GM18519 (cell line): ENCODE measurements around the gene USP17L12.
"Not testable (repeated sequence)": the region's sequence is repeated elsewhere in the genome, so short reads cannot be mapped to it uniquely, and the experiment has no call there.

Source experiments
- ATAC-seq: cut with Tn5 transposase; IDR thresholded peaks from one replicate; pipeline ENCODE4 v1.9.1; 2021; ENCODE audit warnings: mild to moderate bottlenecking, moderate library complexity; ENCODE audit not compliant: unreplicated experiment, low FRiP score

USP17L12 gene

GRCh38 chr4:9219852-9220251 lies at the start of gene USP17L12:
USP17L12 (plus strand) TSS chr4:9220152; CDS start chr4:9220152, 0 bp downstream.
- not testable (repeated sequence) for ATAC-seq

DNA sequence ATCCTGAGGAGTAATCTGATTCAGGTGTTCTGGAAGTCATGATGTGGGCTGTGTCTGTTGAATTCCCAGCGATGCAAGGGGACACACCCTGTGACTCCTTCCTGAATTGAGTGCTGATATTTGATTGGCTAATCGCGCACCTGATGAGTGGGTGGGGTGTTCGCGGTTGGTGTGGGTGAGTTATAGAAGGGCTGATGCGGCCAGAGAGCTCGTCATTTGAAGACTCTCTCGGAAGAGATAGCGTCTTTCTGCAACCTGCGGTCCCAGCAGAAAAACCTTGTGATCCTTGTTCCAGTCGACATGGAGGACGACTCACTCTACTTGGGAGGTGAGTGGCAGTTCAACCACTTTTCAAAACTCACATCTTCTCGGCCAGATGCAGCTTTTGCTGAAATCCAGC lies 9.6 kb upstream of the USP17L12 start, which contains the start of gene USP17L10:
Gene USP17L10 (plus strand): TSS at position 301 of the 400 bp plus-strand sequence. CDS start 0 bp downstream, at position 301.
- not testable (repeated sequence) for ATAC-seq

DNA sequence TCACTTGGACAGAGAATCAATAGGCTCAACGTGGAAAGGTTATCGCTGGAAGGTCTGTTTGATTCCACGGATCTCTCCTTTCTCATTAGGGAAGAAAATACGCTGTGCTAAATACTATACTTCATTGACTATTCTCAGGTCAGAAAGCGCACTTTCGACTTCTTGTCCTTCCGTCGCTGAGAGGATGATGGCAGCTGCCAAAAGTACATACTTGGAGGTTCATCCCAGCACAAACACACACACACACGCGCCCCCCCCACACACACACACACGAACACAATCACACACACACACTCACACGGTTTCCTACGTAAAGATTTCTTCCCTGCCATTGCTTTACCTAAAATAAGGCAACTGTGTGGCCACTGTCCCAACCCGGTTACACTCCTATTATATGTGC lies 5.3 kb upstream of the USP17L12 start:
- ATAC-seq = not testable (repeated sequence)

DNA sequence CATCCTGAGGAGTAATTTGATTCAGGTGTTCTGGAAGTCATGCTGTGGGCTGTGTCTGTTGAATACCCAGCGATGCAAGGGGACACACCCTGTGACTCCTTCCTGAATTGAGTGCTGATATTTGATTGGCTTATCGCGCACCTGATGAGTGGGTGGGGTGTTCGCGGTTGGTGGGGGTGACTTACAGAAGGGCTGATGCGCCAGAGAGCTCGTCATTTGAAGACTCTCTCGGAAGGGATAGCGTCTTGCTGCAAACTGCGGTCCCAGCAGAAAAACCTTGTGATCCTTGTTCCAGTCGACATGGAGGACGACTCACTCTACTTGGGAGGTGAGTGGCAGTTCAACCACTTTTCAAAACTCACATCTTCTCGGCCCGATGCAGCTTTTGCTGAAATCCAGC lies 4.8 kb upstream of the USP17L12 start, which contains the start of gene USP17L11:
Gene USP17L11 (plus strand): TSS at position 301 of the 400 bp plus-strand sequence. CDS start 0 bp downstream, at position 301.
- ATAC-seq = not testable (repeated sequence)

DNA sequence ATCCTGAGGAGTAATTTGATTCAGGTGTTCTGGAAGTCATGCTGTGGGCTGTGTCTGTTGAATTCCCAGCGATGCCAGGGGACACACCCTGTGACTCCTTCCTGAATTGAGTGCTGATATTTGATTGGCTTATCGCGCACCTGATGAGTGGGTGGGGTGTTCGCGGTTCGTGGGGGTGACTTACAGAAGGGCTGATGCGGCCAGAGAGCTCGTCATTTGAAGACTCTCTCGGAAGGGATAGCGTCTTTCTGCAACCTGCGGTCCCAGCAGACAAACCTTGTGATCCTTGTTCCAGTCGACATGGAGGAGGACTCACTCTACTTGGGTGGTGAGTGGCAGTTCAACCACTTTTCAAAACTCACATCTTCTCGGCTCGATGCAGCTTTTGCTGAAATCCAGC lies 4.6 kb downstream of the USP17L12 start, which contains the start of gene USP17L13:
Gene USP17L13 (plus strand): TSS at position 301 of the 400 bp plus-strand sequence. CDS start 0 bp downstream, at position 301.
- ATAC-seq = not testable (repeated sequence)

DNA sequence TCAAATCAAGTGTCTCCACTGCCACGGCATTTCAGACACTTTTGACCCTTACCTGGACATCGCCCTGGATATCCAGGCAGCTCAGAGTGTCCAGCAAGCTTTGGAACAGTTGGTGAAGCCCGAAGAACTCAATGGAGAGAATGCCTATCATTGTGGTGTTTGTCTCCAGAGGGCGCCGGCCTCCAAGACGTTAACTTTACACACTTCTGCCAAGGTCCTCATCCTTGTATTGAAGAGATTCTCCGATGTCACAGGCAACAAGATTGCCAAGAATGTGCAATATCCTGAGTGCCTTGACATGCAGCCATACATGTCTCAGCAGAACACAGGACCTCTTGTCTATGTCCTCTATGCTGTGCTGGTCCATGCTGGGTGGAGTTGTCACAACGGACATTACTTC lies 10.3 kb downstream of the USP17L12 start:
- ATAC-seq = not testable (repeated sequence)

GRCh38 chr4:9234085-9234484 lies 14.1 kb downstream of the USP17L12 start, which contains the start of gene USP17L15:
USP17L15 (plus strand) TSS chr4:9234385; CDS start chr4:9234385, 0 bp downstream.
- ATAC-seq = not testable (repeated sequence)

- not testable (repeated sequence) for ATAC-seq
These were observed 18.5 kb downstream of the USP17L12 start for GRCh38 chr4:9238461-9238860.

DNA sequence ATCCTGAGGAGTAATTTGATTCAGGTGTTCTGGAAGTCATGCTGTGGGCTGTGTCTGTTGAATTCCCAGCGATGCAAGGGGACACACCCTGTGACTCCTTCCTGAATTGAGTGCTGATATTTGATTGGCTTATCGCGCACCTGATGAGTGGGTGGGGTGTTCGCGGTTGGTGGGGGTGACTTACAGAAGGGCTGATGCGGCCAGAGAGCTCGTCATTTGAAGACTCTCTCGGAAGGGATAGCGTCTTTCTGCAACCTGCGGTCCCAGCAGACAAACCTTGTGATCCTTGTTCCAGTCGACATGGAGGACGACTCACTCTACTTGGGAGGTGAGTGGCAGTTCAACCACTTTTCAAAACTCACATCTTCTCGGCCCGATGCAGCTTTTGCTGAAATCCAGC lies 23.6 kb downstream of the USP17L12 start, which contains the start of gene USP17L17:
Gene USP17L17 (plus strand): TSS at position 301 of the 400 bp plus-strand sequence. CDS start 0 bp downstream, at position 301.
- ATAC-seq = not testable (repeated sequence)

GRCh38 chr4:9247953-9248680 lies 28.2 kb downstream of the USP17L12 start, which contains the start of gene USP17L18:
USP17L18 (plus strand) TSS chr4:9248630; CDS start chr4:9248630, 0 bp downstream.
- ATAC-seq = not testable (repeated sequence)

- ATAC-seq = not testable (repeated sequence)
These were observed 33.1 kb downstream of the USP17L12 start, which contains the start of gene USP17L19 for GRCh38 chr4:9253078-9253477. USP17L19 (plus strand) TSS chr4:9253378; CDS start chr4:9253378, 0 bp downstream.

DNA sequence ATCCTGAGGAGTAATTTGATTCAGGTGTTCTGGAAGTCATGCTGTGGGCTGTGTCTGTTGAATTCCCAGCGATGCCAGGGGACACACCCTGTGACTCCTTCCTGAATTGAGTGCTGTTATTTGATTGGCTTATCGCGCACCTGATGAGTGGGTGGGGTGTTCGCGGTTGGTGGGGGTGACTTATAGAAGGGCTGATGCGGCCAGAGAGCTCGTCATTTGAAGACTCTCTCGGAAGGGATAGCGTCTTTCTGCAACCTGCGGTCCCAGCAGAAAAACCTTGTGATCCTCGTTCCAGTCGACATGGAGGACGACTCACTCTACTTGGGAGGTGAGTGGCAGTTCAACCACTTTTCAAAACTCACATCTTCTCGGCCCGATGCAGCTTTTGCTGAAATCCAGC lies 37.9 kb downstream of the USP17L12 start, which contains the start of gene USP17L20:
Gene USP17L20 (plus strand): TSS at position 301 of the 400 bp plus-strand sequence. CDS start 0 bp downstream, at position 301.
- ATAC-seq = not testable (repeated sequence)

DNA sequence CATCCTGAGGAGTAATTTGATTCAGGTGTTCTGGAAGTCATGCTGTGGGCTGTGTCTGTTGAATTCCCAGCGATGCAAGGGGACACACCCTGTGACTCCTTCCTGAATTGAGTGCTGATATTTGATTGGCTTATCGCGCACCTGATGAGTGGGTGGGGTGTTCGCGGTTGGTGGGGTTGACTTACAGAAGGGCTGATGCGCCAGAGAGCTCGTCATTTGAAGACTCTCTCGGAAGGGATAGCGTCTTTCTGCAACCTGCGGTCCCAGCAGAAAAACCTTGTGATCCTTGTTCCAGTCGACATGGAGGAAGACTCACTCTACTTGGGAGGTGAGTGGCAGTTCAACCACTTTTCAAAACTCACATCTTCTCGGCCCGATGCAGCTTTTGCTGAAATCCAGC lies 42.6 kb downstream of the USP17L12 start, which contains the start of gene USP17L21:
Gene USP17L21 (plus strand): TSS at position 301 of the 400 bp plus-strand sequence. CDS start 0 bp downstream, at position 301.
- not testable (repeated sequence) for ATAC-seq

DNA sequence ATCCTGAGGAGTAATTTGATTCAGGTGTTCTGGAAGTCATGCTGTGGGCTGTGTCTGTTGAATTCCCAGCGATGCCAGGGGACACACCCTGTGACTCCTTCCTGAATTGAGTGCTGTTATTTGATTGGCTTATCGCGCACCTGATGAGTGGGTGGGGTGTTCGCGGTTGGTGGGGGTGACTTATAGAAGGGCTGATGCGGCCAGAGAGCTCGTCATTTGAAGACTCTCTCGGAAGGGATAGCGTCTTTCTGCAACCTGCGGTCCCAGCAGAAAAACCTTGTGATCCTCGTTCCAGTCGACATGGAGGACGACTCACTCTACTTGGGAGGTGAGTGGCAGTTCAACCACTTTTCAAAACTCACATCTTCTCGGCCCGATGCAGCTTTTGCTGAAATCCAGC lies 47.4 kb downstream of the USP17L12 start, which contains the start of gene USP17L22:
Gene USP17L22 (plus strand): TSS at position 301 of the 400 bp plus-strand sequence. CDS start 0 bp downstream, at position 301.
- ATAC-seq = not testable (repeated sequence)
